HepG2 (cell line): ENCODE data around the gene POLR1D. TPM values are rescaled to one million over a fixed set of nuclear protein-coding genes. Genes with fewer than 3 reads are reported as not detected.

ENCODE experiments used
- AHDC1 ChIP-seq: sonication (generic); formaldehyde crosslinking; IDR thresholded peaks from 2 replicates; pipeline ENCODE4 v1.5.1; 2020; ENCODE audit warnings: mild to moderate bottlenecking, missing genetic modification reagents, borderline replicate concordance
- PATZ1 ChIP-seq: sonication (generic); formaldehyde crosslinking; IDR thresholded peaks from 2 replicates; pipeline ENCODE4 v1.4.0; 2020; ENCODE audit warnings: missing genetic modification reagents
- POLR2AphosphoS2 ChIP-seq: IDR thresholded peaks from 2 replicates; pipeline ENCODE4 v1.6.1; 2011; ENCODE audit warnings: low read depth, low read length, improper control_type of control experiment
- ZBTB7B ChIP-seq: sonication (generic); formaldehyde crosslinking; IDR thresholded peaks from 2 replicates; pipeline ENCODE4 v1.4.0; 2020; ENCODE audit warnings: missing genetic modification reagents
- ZNF343 ChIP-seq: sonication (generic); formaldehyde crosslinking; IDR thresholded peaks from 2 replicates; pipeline ENCODE4 v1.4.0; 2020; ENCODE audit warnings: mild to moderate bottlenecking, missing genetic modification reagents
- ZNF687 ChIP-seq: sonication (generic); formaldehyde crosslinking; IDR thresholded peaks from 2 replicates; pipeline ENCODE4 v1.5.1; 2020; ENCODE audit warnings: mild to moderate bottlenecking, missing genetic modification reagents, moderate library complexity
- polyA plus RNA-seq, 8 experiments: library from polyadenylated mRNA; depleted of rRNA in 3 of 8; stranded (reverse) in 7 of 8; unstranded in 1 of 8; fragments of >200 nt; fragmentation: Illumina TruSeq in 4 of 8; extraction: Trizol in 4 of 8; gene quantifications; 2 replicates each; pipeline versions ENCODE4 v1.2.1 to v1.2.3, GENCODE V29; 2011 to 2016; ENCODE audit warnings: low read depth in 4 of 8, missing spikeins in 1 of 8, mixed read lengths in 1 of 8; ENCODE audit not compliant: insufficient read depth in 1 of 8
- total RNA-seq, 5 experiments: library from RNA; depleted of rRNA; stranded (reverse); fragments of >200 nt; fragmentation: Illumina TruSeq; extraction: Trizol; gene quantifications; 2 replicates each; pipeline ENCODE4 v1.2.3, GENCODE V29; 2016; ENCODE audit warnings: low read depth in 1 of 5
- TF ChIP-seq, protein P1 (sequence below): sonication (generic); formaldehyde crosslinking; IDR thresholded peaks from 2 replicates; pipeline ENCODE4 v1.4.0; 2020; ENCODE audit warnings: low read depth, missing genetic modification reagents
- TF ChIP-seq, protein P2 (sequence below): fragments of 450-650 bp; IDR thresholded peaks from 2 replicates; pipeline ENCODE4 v1.6.1; 2016
- TF ChIP-seq, protein P3 (sequence below): sonication (generic); formaldehyde crosslinking; IDR thresholded peaks from 2 replicates; pipeline ENCODE4 v1.4.0; 2020; ENCODE audit warnings: mild to moderate bottlenecking, missing genetic modification reagents

POLR1D gene
- total and polyA plus RNA-seq, 2 of the 13 experiments (the other 11 are each of a cell fraction or from before 2014, with no cell fraction given): 183 to 490 TPM

- TF ChIP-seq ZNF687: peak; percentile 59
- no peak for TF ChIP-seq POLR2AphosphoS2
- TF ChIP-seq, protein P1, sequence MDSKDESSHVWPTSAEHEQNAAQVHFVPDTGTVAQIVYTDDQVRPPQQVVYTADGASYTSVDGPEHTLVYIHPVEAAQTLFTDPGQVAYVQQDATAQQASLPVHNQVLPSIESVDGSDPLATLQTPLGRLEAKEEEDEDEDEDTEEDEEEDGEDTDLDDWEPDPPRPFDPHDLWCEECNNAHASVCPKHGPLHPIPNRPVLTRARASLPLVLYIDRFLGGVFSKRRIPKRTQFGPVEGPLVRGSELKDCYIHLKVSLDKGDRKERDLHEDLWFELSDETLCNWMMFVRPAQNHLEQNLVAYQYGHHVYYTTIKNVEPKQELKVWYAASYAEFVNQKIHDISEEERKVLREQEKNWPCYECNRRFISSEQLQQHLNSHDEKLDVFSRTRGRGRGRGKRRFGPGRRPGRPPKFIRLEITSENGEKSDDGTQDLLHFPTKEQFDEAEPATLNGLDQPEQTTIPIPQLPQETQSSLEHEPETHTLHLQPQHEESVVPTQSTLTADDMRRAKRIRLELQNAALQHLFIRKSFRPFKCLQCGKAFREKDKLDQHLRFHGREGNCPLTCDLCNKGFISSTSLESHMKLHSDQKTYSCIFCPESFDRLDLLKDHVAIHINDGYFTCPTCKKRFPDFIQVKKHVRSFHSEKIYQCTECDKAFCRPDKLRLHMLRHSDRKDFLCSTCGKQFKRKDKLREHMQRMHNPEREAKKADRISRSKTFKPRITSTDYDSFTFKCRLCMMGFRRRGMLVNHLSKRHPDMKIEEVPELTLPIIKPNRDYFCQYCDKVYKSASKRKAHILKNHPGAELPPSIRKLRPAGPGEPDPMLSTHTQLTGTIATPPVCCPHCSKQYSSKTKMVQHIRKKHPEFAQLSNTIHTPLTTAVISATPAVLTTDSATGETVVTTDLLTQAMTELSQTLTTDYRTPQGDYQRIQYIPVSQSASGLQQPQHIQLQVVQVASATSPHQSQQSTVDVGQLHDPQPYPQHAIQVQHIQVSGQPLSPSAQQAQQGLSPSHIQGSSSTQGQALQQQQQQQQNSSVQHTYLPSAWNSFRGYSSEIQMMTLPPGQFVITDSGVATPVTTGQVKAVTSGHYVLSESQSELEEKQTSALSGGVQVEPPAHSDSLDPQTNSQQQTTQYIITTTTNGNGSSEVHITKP: peak; percentile 81; the same call in 1 of the 2 replicates
- TF ChIP-seq, protein P2, sequence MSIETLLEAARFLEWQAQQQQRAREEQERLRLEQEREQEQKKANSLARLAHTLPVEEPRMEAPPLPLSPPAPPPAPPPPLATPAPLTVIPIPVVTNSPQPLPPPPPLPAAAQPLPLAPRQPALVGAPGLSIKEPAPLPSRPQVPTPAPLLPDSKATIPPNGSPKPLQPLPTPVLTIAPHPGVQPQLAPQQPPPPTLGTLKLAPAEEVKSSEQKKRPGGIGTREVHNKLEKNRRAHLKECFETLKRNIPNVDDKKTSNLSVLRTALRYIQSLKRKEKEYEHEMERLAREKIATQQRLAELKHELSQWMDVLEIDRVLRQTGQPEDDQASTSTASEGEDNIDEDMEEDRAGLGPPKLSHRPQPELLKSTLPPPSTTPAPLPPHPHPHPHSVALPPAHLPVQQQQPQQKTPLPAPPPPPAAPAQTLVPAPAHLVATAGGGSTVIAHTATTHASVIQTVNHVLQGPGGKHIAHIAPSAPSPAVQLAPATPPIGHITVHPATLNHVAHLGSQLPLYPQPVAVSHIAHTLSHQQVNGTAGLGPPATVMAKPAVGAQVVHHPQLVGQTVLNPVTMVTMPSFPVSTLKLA: no peak
- TF ChIP-seq, protein P3, sequence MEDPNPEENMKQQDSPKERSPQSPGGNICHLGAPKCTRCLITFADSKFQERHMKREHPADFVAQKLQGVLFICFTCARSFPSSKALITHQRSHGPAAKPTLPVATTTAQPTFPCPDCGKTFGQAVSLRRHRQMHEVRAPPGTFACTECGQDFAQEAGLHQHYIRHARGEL (CRISPR knock-in tag): no peak
- peak; percentile 20; the same call in 1 of the 2 replicates for TF ChIP-seq ZBTB7B (CRISPR knock-in tag)
- no peak for TF ChIP-seq AHDC1 (CRISPR knock-in tag)
- 0 out of 2 replicates have a peak, but pooled peaks have one; percentile 52 for TF ChIP-seq ZNF343 (CRISPR knock-in tag)
- peak; percentile 84 for TF ChIP-seq PATZ1 (CRISPR knock-in tag)
Measured at GRCh38 chr13:27620377-27621115, 1.1 kb upstream of the POLR1D start, which contains the start of gene LNX2 (continued).
